GM12878 (cell line): ENCODE results near the gene PTCD2. TPM values are rescaled to one million over a fixed set of nuclear protein-coding genes. Genes with fewer than 3 reads are reported as not detected.

ENCODE experiments used
- ATAC-seq: fragments of 200-7000 bp; cut with Tn5 transposase; 3 replicates; pipeline ENCODE4 v1.9.1; 2020; ENCODE audit warnings: mild to moderate bottlenecking, moderate library complexity
- BruUV-seq: library from RNA; stranded (reverse); fragments of 400-500 nt; replicated peaks from 2 replicates; lab custom pipeline; 2021; lab: Mats Ljungman, UMichigan
- CTCF ChIA-PET: fragments of 300-600 bp; sonication (Branson Sonifier 250); formaldehyde crosslinking; extraction: SDS; loops from one replicate; lab custom pipeline; 2021; ENCODE audit warnings: inconsistent platforms; lab: Yijun Ruan, JAX
- POLR2A ChIA-PET: fragments of 350-600 bp; formaldehyde crosslinking; extraction: SDS; loops from one replicate; lab custom pipeline; 2021; ENCODE audit warnings: inconsistent platforms; lab: Charles Lee
- RAD21 ChIA-PET: fragments of 300-600 bp; sonication (Branson Sonifier 250); formaldehyde crosslinking; loops from one replicate; lab custom pipeline; 2023; ENCODE audit warnings: antibody characterized with exemption; ENCODE audit not compliant: unreplicated experiment; lab: Charles Lee
- SMC1A ChIA-PET: fragments of 300-600 bp; sonication (Branson Sonifier 250); formaldehyde crosslinking; loops from one replicate; lab custom pipeline; 2023; ENCODE audit not compliant: unreplicated experiment, uncharacterized antibody; lab: Charles Lee
- DNase-seq: peaks from one replicate; pipeline ENCODE4 v3.0.0-alpha.2; 2011; ENCODE audit warnings: low read depth, low spot score
- FAIRE-seq: peaks from 3 replicates; lab custom pipeline; 2011; peaks lifted over from hg19 to GRCh38; lab: Jason Lieb, UNC
- H2AFZ ChIP-seq: 2 replicates; pipeline ENCODE4 v1.6.0; 2011; ENCODE audit warnings: low read depth, low read length, control low read depth; ENCODE audit not compliant: control insufficient read depth
- H3K27ac ChIP-seq: 2 replicates; pipeline ENCODE4 v1.5.1; 2011; ENCODE audit warnings: control low read depth; ENCODE audit not compliant: control insufficient read depth, insufficient read depth
- H3K27me3 ChIP-seq, 2 experiments: replicated peaks in 1 of 2; 2 replicates each; pipeline versions ENCODE4 v1.6.0 to v1.6.1; 2011; ENCODE audit warnings: low read length in 1 of 2; ENCODE audit not compliant: control insufficient read depth in 2 of 2, insufficient read depth in 2 of 2
- H3K36me3 ChIP-seq, 2 experiments: 2 replicates each; pipeline ENCODE4 v1.5.1; 2011; ENCODE audit warnings: low read length in 1 of 2; ENCODE audit not compliant: control insufficient read depth in 2 of 2, insufficient read depth in 2 of 2
- H3K4me1 ChIP-seq: 2 replicates; pipeline ENCODE4 v1.6.1; 2011; ENCODE audit warnings: mild to moderate bottlenecking, low read length, moderate library complexity, mixed read lengths; ENCODE audit not compliant: control insufficient read depth, insufficient read depth
- H3K4me2 ChIP-seq: 2 replicates; pipeline ENCODE4 v1.6.0; 2011; ENCODE audit warnings: control low read depth; ENCODE audit not compliant: control insufficient read depth, insufficient read depth
- H3K4me3 ChIP-seq: fragments of 200-600 bp; sonication (generic); 2 replicates; pipeline ENCODE4 v1.5.1; 2016
- H3K79me2 ChIP-seq: 2 replicates; pipeline ENCODE4 v1.6.0; 2011; ENCODE audit warnings: low read length; ENCODE audit not compliant: control insufficient read depth, insufficient read depth
- H3K9ac ChIP-seq: 2 replicates; pipeline ENCODE4 v1.8.0; 2011; ENCODE audit warnings: low read length, control low read depth, mixed read lengths; ENCODE audit not compliant: control insufficient read depth, insufficient read depth
- H3K9me3 ChIP-seq: replicated peaks from 3 replicates; pipeline ENCODE4 v1.5.1; 2011; ENCODE audit warnings: mild to moderate bottlenecking, low read length; ENCODE audit not compliant: control insufficient read depth, insufficient read depth
- H4K20me1 ChIP-seq: 2 replicates; pipeline ENCODE4 v1.6.0; 2011; ENCODE audit not compliant: control insufficient read depth, insufficient read depth
- IKZF2 ChIP-seq, 2 experiments: fragments of 450-650 bp; IDR thresholded peaks; 2 replicates each; pipeline ENCODE4 v1.6.1; 2017; ENCODE audit warnings: mild to moderate bottlenecking in 2 of 2, moderate library complexity in 2 of 2
- MEF2A ChIP-seq: IDR thresholded peaks from 2 replicates; pipeline ENCODE4 v1.6.1; 2011; ENCODE audit warnings: low read depth, mild to moderate bottlenecking, low read length, moderate library complexity; ENCODE audit not compliant: insufficient read depth
- NFYB ChIP-seq: IDR thresholded peaks from 2 replicates; pipeline ENCODE4 v1.6.1; 2011; ENCODE audit warnings: low read depth, mild to moderate bottlenecking, low read length, improper control_type of control experiment, moderate library complexity; ENCODE audit not compliant: insufficient read depth
- WGBS: methylation state at CpG from one replicate; pipeline ENCODE4 v1.1.6; 2016; ENCODE audit warnings: low lambda C conversion rate; ENCODE audit not compliant: insufficient replicate concordance, insufficient coverage; ENCODE audit errors: missing lambda C conversion rate; 5-methylcytosine and 5-hydroxymethylcytosine counted together
- in situ Hi-C: fragments of 300-500 bp; cut with MboI; formaldehyde crosslinking; loops from 9 replicates; pipeline ENCODE4 v1.14.3; 2018; ENCODE audit warnings: mixed read lengths
- intact Hi-C: fragments of 100-400 bp; cut with micrococcal nuclease; formaldehyde crosslinking; loops from one replicate; pipeline ENCODE4 v1.14.2; 2022; ENCODE audit not compliant: unreplicated experiment
- polyA plus RNA-seq, 11 experiments: library from polyadenylated mRNA; depleted of rRNA in 4 of 11; unstranded in 6 of 11; stranded (reverse) in 5 of 11; fragments of >200 nt; fragmentation: Nextera tagmentation in 4 of 11; fragmentation: Illumina TruSeq in 1 of 11; extraction: Ambion mirVana in 4 of 11; extraction: Trizol in 1 of 11; gene quantifications; 1 replicate in 1 of 11; 2 replicates in 10 of 11; pipeline versions ENCODE4 v1.2.1 to v1.2.3, GENCODE V29; 2011 to 2016; ENCODE audit warnings: inconsistent platforms in 2 of 11, missing spikeins in 2 of 11, low read depth in 1 of 11
- total RNA-seq, 4 experiments: library from RNA; depleted of rRNA in 3 of 4; stranded (reverse); fragments of >200 nt in 3 of 4; fragmentation: Illumina TruSeq in 1 of 4; extraction: Trizol in 1 of 4; gene quantifications; 2 replicates each; pipeline versions ENCODE4 v1.2.1 to v1.2.3, GENCODE V29; 2013 to 2021
- TF ChIP-seq, protein P1 (sequence below): IDR thresholded peaks from 2 replicates; pipeline ENCODE4 v1.6.1; 2012; ENCODE audit warnings: mild to moderate bottlenecking, low read depth, low read length

Gene PTCD2
- total and polyA plus RNA-seq, 10 of the 15 experiments (the other 5 are each of a cell fraction or from before 2014, with no cell fraction given): 8.7 to 15.0 (median 11.9) TPM

GRCh38 chr5:72369301-72369700 is 49.1 kb downstream of the PTCD2 start:
- BruUV-seq: no TSS peak
- Histone ChIP-seq H3K4me2 (no peak overlapping the region), H3K4me1 (peaks cover 22% of the 10 kb centered on the region), H3K4me3 (no peak overlapping the region), H3K27ac (no peak overlapping the region), H2AFZ (no peak overlapping the region), H3K9ac (no peak overlapping the region), H3K9me3 (no peaks in the 10 kb centered on the region; the same call in 1 of the 3 replicates), H3K79me2 (no peaks in the 10 kb centered on the region), H3K27me3 (no peaks in the 10 kb centered on the region), H4K20me1 (no peaks in the 10 kb centered on the region), H3K36me3 (no peaks in the 10 kb centered on the region; a peak in 1 of 4 replicates)
- ChIA-PET RAD21 (interaction anchor here (0.8 to 6.0 kb wide), 10 partner anchors 25 to 156 kb away, joined by 3 to 159 read pairs (median 3); no protein-coding TSS in a partner anchor), CTCF (interaction anchor here (0.7 to 9.4 kb wide), 9 partner anchors 9 to 450 kb away, joined by 3 to 238 read pairs (median 3); no protein-coding TSS in a partner anchor), SMC1A (interaction anchor here (1.0 to 8.6 kb wide), 17 partner anchors 9 to 184 kb away, joined by 3 to 214 read pairs (median 4); partner anchors contain the start of gene ZNF366), POLR2A (no interaction called here)
- ATAC-seq (no peak), FAIRE-seq (no peak), DNase-seq (no peak)
- in situ Hi-C loops (no loop called here), intact Hi-C loops (no loop called here)
- WGBS: 86% methylated on average over 1 of the region's 1 CpG
- TF ChIP-seq MEF2A: 0 out of 2 replicates have a peak, but pooled peaks have one; percentile 19
- no peak for TF ChIP-seq NFYB

- no peak overlapping the region for H3K9ac ChIP-seq
- H3K79me2 ChIP-seq: no peaks in the 10 kb centered on the region
- H3K36me3 ChIP-seq: no peaks in the 10 kb centered on the region; a peak in 1 of 4 replicates
- FAIRE-seq: no peak
- ATAC-seq: peak; percentile 17; the same call in 2 of the 3 replicates
- BruUV-seq: no TSS peak
- ChIA-PET RAD21 (interaction anchor here (0.8 to 6.0 kb wide), 9 partner anchors 25 to 155 kb away, joined by 3 to 159 read pairs (median 3); no protein-coding TSS in a partner anchor), POLR2A (no interaction called here), CTCF (interaction anchor here (0.7 to 9.4 kb wide), 7 partner anchors 8 to 449 kb away, joined by 3 to 238 read pairs (median 3); no protein-coding TSS in a partner anchor), SMC1A (interaction anchor here (1.0 to 8.6 kb wide), 15 partner anchors 8 to 155 kb away, joined by 3 to 214 read pairs (median 5); partner anchors contain the start of gene ZNF366)
- TF ChIP-seq MEF2A: 0 out of 2 replicates have a peak, but pooled peaks have one; percentile 0
- TF ChIP-seq, protein P1, sequence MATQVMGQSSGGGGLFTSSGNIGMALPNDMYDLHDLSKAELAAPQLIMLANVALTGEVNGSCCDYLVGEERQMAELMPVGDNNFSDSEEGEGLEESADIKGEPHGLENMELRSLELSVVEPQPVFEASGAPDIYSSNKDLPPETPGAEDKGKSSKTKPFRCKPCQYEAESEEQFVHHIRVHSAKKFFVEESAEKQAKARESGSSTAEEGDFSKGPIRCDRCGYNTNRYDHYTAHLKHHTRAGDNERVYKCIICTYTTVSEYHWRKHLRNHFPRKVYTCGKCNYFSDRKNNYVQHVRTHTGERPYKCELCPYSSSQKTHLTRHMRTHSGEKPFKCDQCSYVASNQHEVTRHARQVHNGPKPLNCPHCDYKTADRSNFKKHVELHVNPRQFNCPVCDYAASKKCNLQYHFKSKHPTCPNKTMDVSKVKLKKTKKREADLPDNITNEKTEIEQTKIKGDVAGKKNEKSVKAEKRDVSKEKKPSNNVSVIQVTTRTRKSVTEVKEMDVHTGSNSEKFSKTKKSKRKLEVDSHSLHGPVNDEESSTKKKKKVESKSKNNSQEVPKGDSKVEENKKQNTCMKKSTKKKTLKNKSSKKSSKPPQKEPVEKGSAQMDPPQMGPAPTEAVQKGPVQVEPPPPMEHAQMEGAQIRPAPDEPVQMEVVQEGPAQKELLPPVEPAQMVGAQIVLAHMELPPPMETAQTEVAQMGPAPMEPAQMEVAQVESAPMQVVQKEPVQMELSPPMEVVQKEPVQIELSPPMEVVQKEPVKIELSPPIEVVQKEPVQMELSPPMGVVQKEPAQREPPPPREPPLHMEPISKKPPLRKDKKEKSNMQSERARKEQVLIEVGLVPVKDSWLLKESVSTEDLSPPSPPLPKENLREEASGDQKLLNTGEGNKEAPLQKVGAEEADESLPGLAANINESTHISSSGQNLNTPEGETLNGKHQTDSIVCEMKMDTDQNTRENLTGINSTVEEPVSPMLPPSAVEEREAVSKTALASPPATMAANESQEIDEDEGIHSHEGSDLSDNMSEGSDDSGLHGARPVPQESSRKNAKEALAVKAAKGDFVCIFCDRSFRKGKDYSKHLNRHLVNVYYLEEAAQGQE: no peak
- peak in 1 of 2 experiments; percentile 26; a peak in 1 of 4 replicates for TF ChIP-seq IKZF2 (IDR thresholded peaks at IDR 0.05)
- intact Hi-C loops (no loop called here), in situ Hi-C loops (loop anchor here (10.0 kb wide), 2 partner anchors 145 to 455 kb away; no protein-coding TSS in a partner anchor)
- H3K4me1 ChIP-seq: peaks cover 22% of the 10 kb centered on the region
- WGBS: 33% methylated on average over 3 of the region's 3 CpGs
- H4K20me1 ChIP-seq: no peaks in the 10 kb centered on the region
- H3K27me3 ChIP-seq: no peaks in the 10 kb centered on the region
- peak; percentile 32 for DNase-seq
- no peak overlapping the region for H2AFZ ChIP-seq
- no peak overlapping the region for H3K4me2 ChIP-seq
- peak overlapping the region; percentile 8; the same call in 1 of the 2 replicates for H3K27ac ChIP-seq
- H3K4me3 ChIP-seq: no peak overlapping the region
- no peaks in the 10 kb centered on the region; the same call in 1 of the 3 replicates for H3K9me3 ChIP-seq
Measured at GRCh38 chr5:72369711-72370110, 49.5 kb downstream of the PTCD2 start.
